Activated gamma-delta T cell treated with anti-CD3 and anti-CD28 coated beads, Interleukin-2, amount 50 U/mL, for 16 hours (primary cell): Measurements from ENCODE around the gene ZFYVE21.
"Not testable (repeated sequence)": the region's sequence is repeated elsewhere in the genome, so short reads cannot be mapped to it uniquely, and the experiment has no call there.

Experiments used
- DNase-seq: peaks from one replicate; pipeline ENCODE4 v3.0.0-alpha.2; 2020; ENCODE audit warnings: low read depth

The ZFYVE21 gene

DNA sequence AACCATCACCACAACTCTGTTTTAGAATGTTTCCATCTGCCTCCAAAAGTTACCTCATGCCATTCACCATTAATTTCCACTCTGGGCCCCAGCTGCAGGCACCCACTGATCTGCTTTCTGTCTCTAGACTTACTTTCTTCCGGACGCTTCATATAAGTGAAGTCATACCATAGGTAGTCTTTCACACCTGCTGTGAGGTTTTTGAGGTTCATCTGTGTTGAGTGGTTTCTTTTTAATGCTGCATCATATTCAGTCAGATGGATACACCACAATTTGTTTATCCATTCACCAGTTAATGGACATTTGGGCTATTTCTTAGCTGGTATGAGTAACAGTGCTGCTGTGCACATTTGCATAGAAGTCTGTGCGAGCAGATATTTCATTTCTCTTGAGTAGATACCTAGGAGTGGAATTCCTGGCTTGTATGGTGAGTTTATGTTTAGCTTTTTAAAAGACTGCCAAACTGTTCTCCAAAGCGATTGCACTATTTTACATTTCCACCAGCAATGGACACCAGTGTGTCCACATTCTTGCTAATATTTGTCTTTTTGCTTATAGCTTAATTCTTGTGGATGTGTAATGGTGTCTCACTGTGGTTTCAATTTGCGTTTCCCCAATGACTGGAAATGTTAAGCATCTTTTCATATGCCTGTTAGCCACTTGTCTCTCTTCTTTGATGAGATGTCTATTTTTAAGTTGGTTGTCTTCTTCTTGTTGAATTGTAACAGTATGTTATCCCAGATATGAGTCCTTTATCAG is 48.3 kb downstream of the ZFYVE21 start:
- no peak for DNase-seq

DNA sequence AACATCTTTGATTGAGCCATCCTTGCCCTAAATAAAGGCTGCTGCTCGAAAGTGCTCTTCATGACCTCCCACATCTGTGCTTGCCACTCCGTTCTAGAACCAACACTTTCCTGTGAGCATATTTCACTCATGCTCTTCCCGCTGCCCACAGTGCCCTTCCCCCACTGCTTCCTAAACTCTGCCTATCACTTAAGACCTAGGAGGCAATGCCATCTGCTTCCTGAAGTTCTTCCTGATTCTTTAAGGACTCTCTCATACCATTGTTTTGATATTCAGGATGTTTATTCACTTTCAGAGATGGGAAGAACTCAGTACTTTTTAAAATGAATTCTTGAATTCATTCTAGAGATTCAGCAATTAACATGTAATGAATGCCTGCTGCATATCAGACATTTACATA is 49.9 kb downstream of the ZFYVE21 start:
- no peak for DNase-seq

DNA sequence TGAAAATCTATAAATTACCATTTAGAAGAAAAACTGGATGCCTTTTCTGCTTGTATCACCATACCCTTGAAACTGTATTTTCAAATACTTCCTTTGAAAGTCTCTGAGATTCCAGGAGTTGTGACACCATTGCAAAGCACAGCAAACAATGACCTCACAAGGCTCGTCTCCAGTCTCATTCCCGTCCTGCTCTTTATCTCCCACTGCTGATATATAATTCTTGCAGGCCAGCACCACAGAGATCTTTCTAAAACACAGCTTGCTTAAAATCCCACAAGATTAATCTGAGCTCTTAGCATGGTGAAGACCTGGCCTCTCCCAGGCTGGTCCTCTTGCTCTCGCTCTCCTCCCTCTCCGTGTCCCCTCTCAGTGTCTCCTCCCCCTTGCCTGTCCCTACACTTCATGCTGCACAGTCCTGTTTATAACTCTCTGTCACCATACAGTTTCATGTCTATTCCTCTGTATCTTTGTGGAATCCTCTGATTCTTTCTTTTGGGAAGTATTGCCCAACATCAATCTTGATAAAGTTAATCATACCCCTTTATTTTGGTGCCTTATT is 51.8 kb downstream of the ZFYVE21 start:
- no peak for DNase-seq

DNA sequence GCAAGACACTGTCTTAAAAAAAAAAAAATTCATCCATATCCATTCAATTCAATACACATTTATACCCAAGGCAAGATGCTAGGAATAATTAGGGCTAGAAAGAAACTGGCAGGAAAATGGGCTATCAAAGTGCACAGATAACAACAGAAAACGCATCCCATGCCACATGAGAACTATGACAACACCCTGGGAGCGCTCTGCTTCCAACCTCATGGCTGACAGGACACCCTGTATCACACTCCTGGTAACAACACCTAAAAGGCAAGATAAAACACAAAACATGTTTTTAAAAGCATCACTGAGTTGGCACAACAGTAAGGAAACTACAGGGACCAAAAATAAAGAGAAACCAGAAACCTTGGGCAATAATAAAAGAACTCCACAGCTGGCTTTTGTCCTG is 54.9 kb downstream of the ZFYVE21 start:
- no peak for DNase-seq

DNA sequence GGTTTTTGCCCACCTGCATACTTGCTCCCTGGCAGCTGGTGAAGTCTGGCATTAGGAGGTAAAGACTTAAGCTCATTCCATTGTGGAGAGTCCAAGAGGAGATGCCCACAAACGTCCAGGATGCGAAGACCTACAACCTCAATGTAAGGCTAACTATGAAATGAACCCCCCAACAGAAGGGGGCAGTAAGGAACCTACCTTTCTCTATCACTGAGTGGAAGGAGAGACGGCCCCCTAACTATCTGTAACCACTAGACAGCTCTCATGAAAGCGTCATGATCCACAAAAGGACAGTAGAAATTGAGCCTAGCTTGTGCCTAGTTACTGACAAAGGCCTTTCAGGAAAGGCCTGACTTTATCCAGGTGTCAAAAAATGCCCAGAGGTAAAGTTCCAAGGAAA is 55.3 kb downstream of the ZFYVE21 start:
- no peak for DNase-seq

DNA sequence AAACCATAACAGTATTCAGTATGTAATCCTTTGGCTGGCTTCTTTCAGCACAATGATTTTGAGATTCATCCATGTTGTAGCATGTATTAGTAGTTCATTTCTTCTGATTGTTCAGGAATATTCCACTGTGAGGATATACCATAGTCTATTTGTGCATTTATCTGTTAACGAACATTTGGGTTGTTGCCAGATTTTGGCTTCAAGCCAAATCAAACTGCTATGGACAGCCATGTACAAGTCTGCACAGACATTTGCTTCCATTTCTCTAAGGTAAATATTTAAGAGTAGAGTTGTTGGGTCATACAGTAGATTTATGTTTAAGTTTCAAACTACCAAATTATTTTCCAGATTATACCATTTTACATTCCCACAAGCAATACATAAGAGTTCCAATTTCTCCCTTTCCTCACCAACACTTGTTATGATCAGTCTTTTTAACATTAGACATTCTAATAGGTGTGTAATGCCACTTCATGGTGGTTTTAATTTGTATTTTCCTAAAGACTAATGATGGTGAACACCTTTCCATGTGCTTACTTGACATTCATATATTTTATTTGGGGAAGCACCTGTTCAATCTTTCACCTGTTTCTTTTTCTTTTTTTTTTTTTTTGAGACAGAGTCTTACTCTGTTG is 56.6 kb downstream of the ZFYVE21 start:
- DNase-seq = no peak

DNA sequence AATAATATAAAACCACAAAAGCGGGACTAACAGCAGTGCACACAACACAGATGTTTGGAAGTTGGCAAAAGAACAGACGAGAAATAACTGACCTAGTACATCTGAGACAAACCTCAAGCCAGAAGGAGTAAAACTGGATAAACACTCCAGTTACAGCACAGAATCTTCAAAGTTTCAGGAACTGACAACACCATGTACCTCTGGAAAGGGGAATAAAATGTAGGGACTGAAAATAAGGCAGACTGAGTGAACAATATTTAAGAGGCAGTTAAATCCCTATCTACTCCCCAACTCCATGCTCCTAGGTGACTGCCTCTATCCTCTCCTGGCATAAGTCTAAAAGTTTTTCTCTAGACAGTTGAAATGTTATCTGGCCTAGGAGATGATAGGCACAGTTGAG is 57.9 kb downstream of the ZFYVE21 start:
- no peak for DNase-seq

DNA sequence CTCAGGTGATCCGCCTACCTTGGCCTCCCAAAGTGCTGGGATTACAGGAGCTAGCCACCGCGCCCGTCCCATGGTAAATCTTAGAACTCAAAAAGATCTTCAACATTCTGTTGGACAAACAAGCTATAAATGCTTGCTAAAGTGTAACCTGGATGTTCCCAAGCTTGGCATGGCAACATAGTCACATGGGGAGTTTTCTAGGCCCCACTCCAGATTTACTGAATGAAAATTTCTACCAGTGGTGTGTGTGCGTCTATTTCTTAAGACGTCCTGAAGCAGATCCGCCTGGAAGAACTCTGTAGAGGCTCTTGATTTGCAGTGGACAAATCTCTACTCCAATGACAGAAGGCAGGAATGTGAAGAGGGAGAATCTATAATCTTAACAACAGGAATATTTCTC is 59.9 kb downstream of the ZFYVE21 start:
- no peak for DNase-seq

DNA sequence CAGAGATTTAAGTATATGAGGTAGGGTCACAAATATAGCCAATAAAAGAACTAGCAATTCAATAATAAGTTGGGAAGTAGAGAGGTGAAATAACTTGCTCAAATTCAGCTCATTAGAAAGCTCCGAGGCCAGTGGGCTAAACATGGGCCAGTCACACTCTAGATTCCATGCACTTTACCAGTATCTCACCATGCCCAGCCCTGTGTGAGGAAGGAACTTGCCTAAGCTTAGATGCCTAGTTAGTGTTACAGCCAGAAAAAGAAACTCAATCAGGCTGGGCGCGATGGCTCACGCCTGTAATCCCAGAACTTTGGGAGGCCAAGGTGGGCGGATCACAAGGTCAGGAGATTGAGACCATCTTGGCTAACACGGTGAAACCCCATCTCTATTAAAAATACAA is 60.7 kb downstream of the ZFYVE21 start:
- not testable (repeated sequence) for DNase-seq

DNA sequence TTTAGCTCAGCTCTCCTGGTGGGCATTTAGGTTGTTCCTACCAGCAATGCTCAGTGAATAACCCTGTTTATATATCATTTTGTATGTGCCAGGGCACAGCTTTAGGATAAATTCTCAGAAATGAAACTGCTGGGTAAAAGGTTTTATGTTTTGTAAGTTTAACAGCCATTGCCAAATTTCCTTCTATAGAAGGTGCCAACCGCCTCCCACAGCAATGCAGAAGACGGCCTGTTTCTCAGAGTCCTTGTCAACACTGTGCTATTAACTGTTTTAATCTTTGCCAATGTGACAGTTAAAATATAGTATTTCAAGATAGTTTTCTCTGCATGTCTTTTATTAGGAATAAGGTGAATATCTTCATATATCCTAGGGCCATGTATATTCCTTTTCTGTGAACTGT is 66.8 kb downstream of the ZFYVE21 start:
- DNase-seq = no peak
